KMS-11 (cell line): ENCODE measurements around the gene CHMP6.

Experiments
- H2AFZ ChIP-seq: fragments of 200-600 bp; sonication (generic); 2 replicates; pipeline ENCODE4 v1.6.1; 2016; ENCODE audit warnings: antibody characterized with exemption, mixed run types, low read depth
- H3K27ac ChIP-seq: fragments of 200-600 bp; sonication (generic); 2 replicates; pipeline ENCODE4 v1.6.1; 2016; ENCODE audit warnings: mild to moderate bottlenecking, mixed run types
- H3K27me3 ChIP-seq: fragments of 200-600 bp; sonication (generic); 2 replicates; pipeline ENCODE4 v1.6.1; 2017; ENCODE audit warnings: mild to moderate bottlenecking, low read depth, mixed run types, moderate library complexity; ENCODE audit not compliant: insufficient read depth
- H3K36me3 ChIP-seq: fragments of 200-600 bp; sonication (generic); 2 replicates; pipeline ENCODE4 v1.6.1; 2017; ENCODE audit warnings: mild to moderate bottlenecking, mixed run types; ENCODE audit not compliant: insufficient read depth
- H3K4me1 ChIP-seq: fragments of 200-600 bp; sonication (generic); 2 replicates; pipeline ENCODE4 v1.6.1; 2016; ENCODE audit warnings: mild to moderate bottlenecking, low read depth, mixed run types; ENCODE audit not compliant: poor library complexity, severe bottlenecking
- H3K4me2 ChIP-seq: fragments of 200-600 bp; sonication (generic); 2 replicates; pipeline ENCODE4 v1.7.0; 2016; ENCODE audit warnings: mild to moderate bottlenecking, mixed run types
- H3K4me3 ChIP-seq: fragments of 200-600 bp; sonication (generic); IDR thresholded peaks from 2 replicates; pipeline ENCODE4 v1.6.1; 2017; ENCODE audit warnings: low read depth, low read length, mixed read lengths; ENCODE audit not compliant: insufficient read depth
- H3K79me2 ChIP-seq: fragments of 200-600 bp; sonication (generic); 2 replicates; pipeline ENCODE4 v1.6.1; 2016; ENCODE audit warnings: low read depth, mixed run types; ENCODE audit not compliant: insufficient read depth
- H3K9ac ChIP-seq: fragments of 200-600 bp; sonication (generic); 2 replicates; pipeline ENCODE4 v1.6.1; 2016; ENCODE audit warnings: mild to moderate bottlenecking, mixed run types
- H4K20me1 ChIP-seq: fragments of 200-600 bp; sonication (generic); 2 replicates; pipeline ENCODE4 v1.6.1; 2016; ENCODE audit warnings: mild to moderate bottlenecking, mixed run types; ENCODE audit not compliant: insufficient read depth
- CTCF ChIP-seq: fragments of 200-600 bp; sonication (generic); conservative IDR thresholded peaks from 2 replicates; pipeline ENCODE4 v1.6.1; 2017; ENCODE audit warnings: low read depth, mild to moderate bottlenecking, antibody characterized with exemption, low read length, moderate library complexity, mixed read lengths

The CHMP6 gene

GRCh38 chr17:80995131-80995530 lies 3.5 kb downstream of the CHMP6 start:
- Histone ChIP-seq H3K36me3 (no peaks in the 10 kb centered on the region; the same call in 1 of the 2 replicates), H3K4me1 (peaks cover 16% of the 10 kb centered on the region), H3K79me2 (no peaks in the 10 kb centered on the region), H3K9ac (no peak overlapping the region), H4K20me1 (no peaks in the 10 kb centered on the region), H3K4me3 (no peak overlapping the region), H3K27me3 (peaks cover 2% of the 10 kb centered on the region; the same call in 1 of the 2 replicates), H2AFZ (no peak overlapping the region), H3K27ac (no peak overlapping the region), H3K4me2 (no peak overlapping the region)
- no peak for TF ChIP-seq CTCF

GRCh38 chr17:80996422-80997305 lies 5.0 kb downstream of the CHMP6 start:
- Histone ChIP-seq H3K9ac (no peak overlapping the region), H4K20me1 (no peaks in the 10 kb centered on the region), H3K36me3 (no peaks in the 10 kb centered on the region; the same call in 1 of the 2 replicates), H3K27ac (no peak overlapping the region), H3K4me2 (no peak overlapping the region), H2AFZ (no peak overlapping the region), H3K4me3 (no peak overlapping the region), H3K27me3 (no peaks in the 10 kb centered on the region), H3K79me2 (no peaks in the 10 kb centered on the region), H3K4me1 (peaks cover 11% of the 10 kb centered on the region)
- no peak for TF ChIP-seq CTCF

GRCh38 chr17:80997424-80998117 lies 5.9 kb downstream of the CHMP6 start:
- Histone ChIP-seq H3K4me2 (no peak overlapping the region), H2AFZ (no peak overlapping the region), H4K20me1 (no peaks in the 10 kb centered on the region), H3K36me3 (no peaks in the 10 kb centered on the region; the same call in 1 of the 2 replicates), H3K9ac (no peak overlapping the region), H3K4me1 (peaks cover 16% of the 10 kb centered on the region), H3K4me3 (no peak overlapping the region), H3K27me3 (no peaks in the 10 kb centered on the region), H3K79me2 (no peaks in the 10 kb centered on the region), H3K27ac (no peak overlapping the region)
- no peak for TF ChIP-seq CTCF

GRCh38 chr17:80998118-80998747 lies 6.6 kb downstream of the CHMP6 start:
- H4K20me1 ChIP-seq = no peaks in the 10 kb centered on the region
- no peak overlapping the region for H3K27ac ChIP-seq
- TF ChIP-seq CTCF = no peak
- no peak overlapping the region for H3K4me2 ChIP-seq
- H3K4me3 ChIP-seq = no peak overlapping the region
- H3K27me3 ChIP-seq = no peaks in the 10 kb centered on the region
- H3K36me3 ChIP-seq = no peaks in the 10 kb centered on the region; the same call in 1 of the 2 replicates
- H3K9ac ChIP-seq = no peak overlapping the region
- peaks cover 12% of the 10 kb centered on the region for H3K4me1 ChIP-seq
- H2AFZ ChIP-seq = no peak overlapping the region
- no peaks in the 10 kb centered on the region for H3K79me2 ChIP-seq
